Measurements from ENCODE around the gene TMPRSS3. TPM values are rescaled to one million over a fixed set of nuclear protein-coding genes. Genes with fewer than 3 reads are reported as not detected.
"Not testable (repeated sequence)": the region's sequence is repeated elsewhere in the genome, so short reads cannot be mapped to it uniquely, and the experiment has no call there.

TMPRSS3 gene
- total RNA-seq, 5 donors from 2014 or later (not counting 1 experiment from before 2014, with no cell fraction given): 1.2 to 2.4 (median 1.7) TPM

- H3K27ac Mint-ChIP-seq: peak overlapping the region; percentile 100
- 75% methylated on average over 2 of the region's 5 CpGs for WGBS (ENCODE audit: insufficient coverage)
- H3K9me3 Mint-ChIP-seq; H3K9me3 ChIP-seq; H3K4me3 ChIP-seq (ENCODE audit: control insufficient read depth in 1 of 2, extremely low read depth in 1 of 2, low read length in 1 of 2); POLR2A ChIA-PET; H3K27me3 ChIP-seq (replicated peaks in 1 of 2; ENCODE audit: control insufficient read depth in 2 of 2, extremely low read depth in 1 of 2, insufficient read depth in 2 of 2, low read length in 1 of 2); H3K27me3 Mint-ChIP-seq; ATAC-seq (replicated peaks in 1 of 4); DNase-seq; CTCF ChIA-PET: not testable (repeated sequence)
- H3K36me3 ChIP-seq (ENCODE audit: control insufficient read depth in 2 of 2, extremely low read depth in 1 of 2, insufficient read depth in 1 of 2, low read length in 1 of 2): peaks cover 21 to 67% of the 10 kb centered on the region in 2 donors
- H3K36me3 Mint-ChIP-seq: peaks cover 38% of the 10 kb centered on the region
- peak overlapping the region; percentile 83 for H3K27ac ChIP-seq (ENCODE audit: low read length)
- H3K4me3 Mint-ChIP-seq: peak overlapping the region in 1 of 3 donors; percentile 98
- peaks cover 34 to 79% of the 10 kb centered on the region in 2 experiments for H3K4me1 ChIP-seq (ENCODE audit: control insufficient read depth in 1 of 2, extremely low read depth in 1 of 2, insufficient read depth in 2 of 2, low read length in 2 of 2)
- H3K4me1 Mint-ChIP-seq: peaks cover 43 to 60% (median 52%) of the 10 kb centered on the region in 3 donors
Observed at GRCh38 chr21:42408718-42409117, 12.9 kb upstream of the TMPRSS3 start.

GRCh38 chr21:42407476-42407875 is 11.6 kb upstream of the TMPRSS3 start:
- H3K27me3 Mint-ChIP-seq: no peaks in the 10 kb centered on the region
- 82% methylated on average over 4 of the region's 5 CpGs for WGBS (ENCODE audit: insufficient coverage)

GRCh38 chr21:42406866-42407265 is 11.0 kb upstream of the TMPRSS3 start:
- Histone ChIP-seq H3K27me3 (replicated peaks in 1 of 2; ENCODE audit: control insufficient read depth in 2 of 2, extremely low read depth in 1 of 2, insufficient read depth in 2 of 2, low read length in 1 of 2) (no peaks in the 10 kb centered on the region), H3K9me3 (no peaks in the 10 kb centered on the region), H3K4me3 (ENCODE audit: control insufficient read depth in 1 of 2, extremely low read depth in 1 of 2, low read length in 1 of 2) (peak overlapping the region; percentile 55 to 69), H3K36me3 (ENCODE audit: control insufficient read depth in 2 of 2, extremely low read depth in 1 of 2, insufficient read depth in 1 of 2, low read length in 1 of 2) (peaks cover 13 to 49% of the 10 kb centered on the region in 2 donors), H3K4me1 (ENCODE audit: control insufficient read depth in 1 of 2, extremely low read depth in 1 of 2, insufficient read depth in 2 of 2, low read length in 2 of 2) (peaks cover 39 to 77% of the 10 kb centered on the region in 2 experiments), H3K27ac (ENCODE audit: low read length) (peak overlapping the region; percentile 83)
- Mint-ChIP-seq H3K9me3 (peaks cover 0 to 3% (median 2%) of the 10 kb centered on the region in 3 donors), H3K27ac (peak overlapping the region; percentile 100), H3K36me3 (peaks cover 33% of the 10 kb centered on the region), H3K4me3 (peak overlapping the region; percentile 89 to 98 (median 90)), H3K27me3 (no peaks in the 10 kb centered on the region), H3K4me1 (peaks cover 59 to 65% (median 60%) of the 10 kb centered on the region in 3 donors)
- ATAC-seq (replicated peaks in 1 of 4) (no peak), DNase-seq (no peak)
- 39% methylated on average over 2 of the region's 7 CpGs for WGBS (ENCODE audit: insufficient coverage)
- POLR2A ChIA-PET: no interaction called here
- CTCF ChIA-PET: no interaction called here

More at GRCh38 chr21:42407476-42407875, 11.6 kb upstream of the TMPRSS3 start:
- DNase-seq: peak in 2 of 35 experiments; percentile 32 to 44
- Mint-ChIP-seq H3K4me3 (peak overlapping the region; percentile 89 to 98 (median 90)), H3K36me3 (peaks cover 33% of the 10 kb centered on the region), H3K4me1 (peaks cover 55 to 61% (median 55%) of the 10 kb centered on the region in 3 donors), H3K9me3 (no peaks in the 10 kb centered on the region), H3K27ac (peak overlapping the region; percentile 100)
- H3K27me3 ChIP-seq (replicated peaks in 1 of 2; ENCODE audit: control insufficient read depth in 2 of 2, extremely low read depth in 1 of 2, insufficient read depth in 2 of 2, low read length in 1 of 2): no peaks in the 10 kb centered on the region
- ChIA-PET POLR2A (no interaction called here), CTCF (no interaction called here)
- peaks cover 16 to 55% of the 10 kb centered on the region in 2 donors for H3K36me3 ChIP-seq (ENCODE audit: control insufficient read depth in 2 of 2, extremely low read depth in 1 of 2, insufficient read depth in 1 of 2, low read length in 1 of 2)
- ATAC-seq (replicated peaks in 1 of 4): no peak
- peak overlapping the region; percentile 83 for H3K27ac ChIP-seq (ENCODE audit: low read length)
- peak overlapping the region; percentile 55 to 69 for H3K4me3 ChIP-seq (ENCODE audit: control insufficient read depth in 1 of 2, extremely low read depth in 1 of 2, low read length in 1 of 2)
- H3K4me1 ChIP-seq (ENCODE audit: control insufficient read depth in 1 of 2, extremely low read depth in 1 of 2, insufficient read depth in 2 of 2, low read length in 2 of 2): peaks cover 38 to 78% of the 10 kb centered on the region in 2 experiments
- H3K9me3 ChIP-seq: no peaks in the 10 kb centered on the region

DNA sequence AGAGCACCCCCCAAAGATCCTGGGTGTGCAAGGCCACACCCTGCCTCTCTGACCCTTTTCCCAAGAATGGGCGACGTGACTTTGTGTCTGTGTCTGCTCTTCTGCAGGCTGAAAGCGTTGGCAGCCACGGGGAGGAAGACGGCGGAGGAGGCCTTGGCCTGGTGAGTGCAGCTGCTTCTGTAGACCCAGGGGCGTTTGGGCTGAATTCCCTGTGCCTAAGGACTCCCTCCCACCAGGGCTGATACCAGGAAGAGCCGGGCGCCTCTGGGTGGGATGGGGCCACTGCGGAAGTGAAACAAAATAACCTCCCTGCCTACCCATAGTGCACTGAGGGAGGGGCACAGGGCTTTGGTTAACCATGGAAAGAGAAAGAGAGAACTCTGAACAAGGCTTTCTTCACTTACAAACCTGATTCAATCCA is 10.4 kb upstream of the TMPRSS3 start:
- Histone ChIP-seq H3K27me3 (replicated peaks in 1 of 2; ENCODE audit: control insufficient read depth in 2 of 2, extremely low read depth in 1 of 2, insufficient read depth in 2 of 2, low read length in 1 of 2) (no peaks in the 10 kb centered on the region), H3K36me3 (ENCODE audit: control insufficient read depth in 2 of 2, extremely low read depth in 1 of 2, insufficient read depth in 1 of 2, low read length in 1 of 2) (peaks cover 7 to 42% of the 10 kb centered on the region in 2 donors), H3K4me1 (ENCODE audit: control insufficient read depth in 1 of 2, extremely low read depth in 1 of 2, insufficient read depth in 2 of 2, low read length in 2 of 2) (peaks cover 33 to 74% of the 10 kb centered on the region in 2 experiments), H3K9me3 (no peaks in the 10 kb centered on the region), H3K27ac (ENCODE audit: low read length) (peak overlapping the region; percentile 83), H3K4me3 (ENCODE audit: control insufficient read depth in 1 of 2, extremely low read depth in 1 of 2, low read length in 1 of 2) (peak overlapping the region; percentile 55 to 69)
- peak in 27 of 35 experiments; percentile 16 to 73 (median 39) for DNase-seq
- Mint-ChIP-seq H3K9me3 (peaks cover 0 to 9% (median 6%) of the 10 kb centered on the region in 3 donors), H3K27ac (peak overlapping the region; percentile 100), H3K36me3 (peaks cover 33% of the 10 kb centered on the region), H3K27me3 (no peaks in the 10 kb centered on the region), H3K4me3 (peak overlapping the region; percentile 89 to 98 (median 90)), H3K4me1 (peaks cover 66 to 71% (median 67%) of the 10 kb centered on the region in 3 donors)
- ChIA-PET POLR2A (no interaction called here), CTCF (interaction anchor here in 1 of 2 donors (1.1 kb wide), 1 partner anchor 167 kb away, joined by 6 read pairs; no protein-coding TSS in a partner anchor)
- peak; percentile 44 to 58 (median 51) for ATAC-seq (replicated peaks in 1 of 4)
- 0% methylated on average over 3 of the region's 10 CpGs for WGBS (ENCODE audit: insufficient coverage)

- Mint-ChIP-seq H3K4me1 (peaks cover 72 to 76% (median 73%) of the 10 kb centered on the region in 3 donors), H3K36me3 (peaks cover 33% of the 10 kb centered on the region), H3K4me3 (peak overlapping the region; percentile 89 to 98 (median 90)), H3K27ac (peak overlapping the region; percentile 100), H3K27me3 (no peaks in the 10 kb centered on the region), H3K9me3 (peaks cover 0 to 9% (median 6%) of the 10 kb centered on the region in 3 donors)
- Histone ChIP-seq H3K27me3 (replicated peaks in 1 of 2; ENCODE audit: control insufficient read depth in 2 of 2, extremely low read depth in 1 of 2, insufficient read depth in 2 of 2, low read length in 1 of 2) (no peaks in the 10 kb centered on the region), H3K27ac (ENCODE audit: low read length) (peak overlapping the region; percentile 83), H3K36me3 (ENCODE audit: control insufficient read depth in 2 of 2, extremely low read depth in 1 of 2, insufficient read depth in 1 of 2, low read length in 1 of 2) (peaks cover 6 to 34% of the 10 kb centered on the region in 2 donors), H3K9me3 (no peaks in the 10 kb centered on the region), H3K4me1 (ENCODE audit: control insufficient read depth in 1 of 2, extremely low read depth in 1 of 2, insufficient read depth in 2 of 2, low read length in 2 of 2) (peaks cover 30 to 75% of the 10 kb centered on the region in 2 experiments), H3K4me3 (ENCODE audit: control insufficient read depth in 1 of 2, extremely low read depth in 1 of 2, low read length in 1 of 2) (peak overlapping the region; percentile 55 to 69)
- ChIA-PET POLR2A (interaction anchor here in 1 of 2 donors (2.0 to 2.7 kb wide), 2 partner anchors 12 to 20 kb away, joined by 12 to 16 read pairs; no protein-coding TSS in a partner anchor), CTCF (interaction anchor here (0.6 to 2.7 kb wide), 8 partner anchors 15 to 337 kb away, joined by 3 to 13 read pairs (median 6); partner anchors contain the start of gene ABCG1 (in 1 of the 2))
- WGBS (ENCODE audit: insufficient coverage): 6% methylated on average over 16 of the region's 23 CpGs
- DNase-seq (peak in 1 of 35 experiments; percentile 41), ATAC-seq (replicated peaks in 1 of 4) (no peak)
Observed at GRCh38 chr21:42405064-42406013, 9.5 kb upstream of the TMPRSS3 start.

GRCh38 chr21:42404539-42404938 is 8.7 kb upstream of the TMPRSS3 start:
- Mint-ChIP-seq H3K36me3 (peaks cover 29% of the 10 kb centered on the region), H3K4me3 (peak overlapping the region; percentile 89 to 98 (median 90)), H3K4me1 (peaks cover 68 to 73% (median 69%) of the 10 kb centered on the region in 3 donors), H3K9me3 (peaks cover 0 to 9% (median 6%) of the 10 kb centered on the region in 3 donors), H3K27ac (peak overlapping the region; percentile 100), H3K27me3 (no peaks in the 10 kb centered on the region)
- WGBS (ENCODE audit: insufficient coverage): 2% methylated on average over 10 of the region's 10 CpGs
- peak overlapping the region; percentile 55 to 69 for H3K4me3 ChIP-seq (ENCODE audit: control insufficient read depth in 1 of 2, extremely low read depth in 1 of 2, low read length in 1 of 2)
- peaks cover 4 to 26% of the 10 kb centered on the region in 2 donors for H3K36me3 ChIP-seq (ENCODE audit: control insufficient read depth in 2 of 2, extremely low read depth in 1 of 2, insufficient read depth in 1 of 2, low read length in 1 of 2)
- H3K4me1 ChIP-seq (ENCODE audit: control insufficient read depth in 1 of 2, extremely low read depth in 1 of 2, insufficient read depth in 2 of 2, low read length in 2 of 2): peaks cover 30 to 72% of the 10 kb centered on the region in 2 experiments
- ChIA-PET POLR2A (interaction anchor here (0.7 to 2.7 kb wide), 8 partner anchors 10 to 22 kb away, joined by 3 to 16 read pairs (median 5); no protein-coding TSS in a partner anchor), CTCF (interaction anchor here (0.6 to 2.7 kb wide), 10 partner anchors 11 to 337 kb away, joined by 3 to 13 read pairs (median 7); partner anchors contain the start of gene ABCG1 (in 1 of the 2))
- H3K9me3 ChIP-seq: no peaks in the 10 kb centered on the region
- no peaks in the 10 kb centered on the region for H3K27me3 ChIP-seq (replicated peaks in 1 of 2; ENCODE audit: control insufficient read depth in 2 of 2, extremely low read depth in 1 of 2, insufficient read depth in 2 of 2, low read length in 1 of 2)
- ATAC-seq (replicated peaks in 1 of 4) (peak in 3 of 4 experiments; percentile 5 to 11 (median 7)), DNase-seq (peak in 4 of 35 experiments; percentile 14 to 45 (median 30))
- peak overlapping the region; percentile 83 for H3K27ac ChIP-seq (ENCODE audit: low read length)
